MM.1S (cell line): ENCODE measurements around the gene PIN1.

ENCODE experiments used
- DNase-seq: peaks from one replicate; pipeline ENCODE4 v3.0.0-alpha.2; 2015
- H2AFZ ChIP-seq: fragments of 300-600 bp; sonication (generic); 2 replicates; pipeline ENCODE4 v1.6.0; 2016; ENCODE audit warnings: antibody characterized with exemption, low read length
- H3F3A ChIP-seq: fragments of 300-600 bp; sonication (generic); 2 replicates; pipeline ENCODE4 v1.6.1; 2016; ENCODE audit warnings: mild to moderate bottlenecking, antibody characterized with exemption, low read length, moderate library complexity, mixed read lengths; ENCODE audit not compliant: insufficient read depth
- H3K27ac ChIP-seq: fragments of 300-600 bp; sonication (generic); 2 replicates; pipeline ENCODE4 v1.5.1; 2016; ENCODE audit warnings: mild to moderate bottlenecking, low read length
- H3K27me3 ChIP-seq: fragments of 300-600 bp; sonication (generic); replicated peaks from 2 replicates; pipeline ENCODE4 v1.6.0; 2016; ENCODE audit warnings: low read length; ENCODE audit not compliant: insufficient read depth
- H3K36me3 ChIP-seq: fragments of 300-600 bp; sonication (generic); replicated peaks from 2 replicates; pipeline ENCODE4 v1.6.1; 2016; ENCODE audit warnings: mild to moderate bottlenecking, low read length, mixed read lengths; ENCODE audit not compliant: insufficient read depth
- H3K4me1 ChIP-seq: fragments of 300-600 bp; sonication (generic); 2 replicates; pipeline ENCODE4 v1.6.1; 2016; ENCODE audit warnings: low read length, mixed read lengths
- H3K4me2 ChIP-seq: fragments of 300-600 bp; sonication (generic); 2 replicates; pipeline ENCODE4 v1.6.0; 2016; ENCODE audit warnings: low read depth, low read length
- H3K4me3 ChIP-seq: fragments of 300-600 bp; sonication (generic); 2 replicates; pipeline ENCODE4 v1.5.1; 2016; ENCODE audit warnings: low read length, mixed read lengths
- H3K79me2 ChIP-seq: fragments of 300-600 bp; sonication (generic); 2 replicates; pipeline ENCODE4 v1.6.1; 2016; ENCODE audit warnings: mixed run types, low read length, mixed read lengths
- H3K9ac ChIP-seq: fragments of 300-600 bp; sonication (generic); 2 replicates; pipeline ENCODE4 v1.6.1; 2016; ENCODE audit warnings: low read length, mixed read lengths
- H3K9me2 ChIP-seq: fragments of 300-600 bp; sonication (generic); replicated peaks from 2 replicates; pipeline ENCODE4 v1.6.1; 2016; ENCODE audit warnings: mild to moderate bottlenecking, low read length, mixed read lengths; ENCODE audit not compliant: insufficient read depth
- H3K9me3 ChIP-seq: fragments of 300-600 bp; sonication (generic); replicated peaks from 2 replicates; pipeline ENCODE4 v1.6.1; 2016; ENCODE audit warnings: mild to moderate bottlenecking, low read length, mixed read lengths; ENCODE audit not compliant: insufficient read depth
- H4K20me1 ChIP-seq: fragments of 300-600 bp; sonication (generic); 2 replicates; pipeline ENCODE4 v1.6.1; 2016; ENCODE audit warnings: mild to moderate bottlenecking, low read length, moderate library complexity, mixed read lengths; ENCODE audit not compliant: insufficient read depth
- EZH2 ChIP-seq: fragments of 300-600 bp; sonication (generic); optimal IDR thresholded peaks from 2 replicates; pipeline ENCODE3; 2017; ENCODE audit warnings: low read depth, mild to moderate bottlenecking, antibody characterized with exemption, low read length, mixed read lengths
- EZH2phosphoT487 ChIP-seq: fragments of 300-600 bp; sonication (generic); IDR thresholded peaks from 2 replicates; pipeline ENCODE4 v1.6.1; 2018; ENCODE audit warnings: antibody characterized with exemption, low read length
- TF ChIP-seq, protein P1 (sequence below): fragments of 300-600 bp; sonication (generic); IDR thresholded peaks from 2 replicates; pipeline ENCODE4 v1.5.1; 2016; ENCODE audit warnings: antibody characterized with exemption, low read length, mixed read lengths

Gene PIN1

DNA sequence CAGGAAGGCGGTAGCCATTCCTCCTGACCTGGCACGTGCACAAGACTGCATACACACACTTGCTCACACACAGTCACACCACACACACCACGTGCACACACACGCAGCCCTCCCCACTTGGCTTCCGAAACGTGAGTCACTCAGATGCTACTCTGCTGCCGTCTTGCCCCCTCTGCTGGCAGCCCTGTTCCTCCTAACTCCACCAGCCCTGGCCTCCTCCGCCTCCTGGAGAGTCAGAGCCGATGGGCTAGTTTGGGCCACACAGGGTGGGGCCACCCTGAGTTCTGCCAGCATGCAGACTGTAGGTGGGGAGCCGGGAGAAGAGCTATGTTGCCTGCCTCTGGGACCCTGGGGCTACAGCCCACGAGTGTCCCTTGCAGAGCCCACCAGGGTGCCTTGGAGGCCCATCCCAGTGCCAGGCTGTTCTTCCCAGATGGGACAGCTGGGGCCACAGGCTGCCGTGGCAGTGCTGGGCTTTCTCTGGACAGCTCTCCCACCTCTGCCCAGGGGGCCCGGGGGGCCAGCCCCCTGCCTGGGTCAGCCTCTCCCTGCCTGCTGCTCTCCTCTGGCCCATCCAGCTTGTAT lies 12.1 kb downstream of the PIN1 start:
- H3K79me2 ChIP-seq, result peaks cover 31% of the 10 kb centered on the region
- no peaks in the 10 kb centered on the region for H3K27me3 ChIP-seq
- no peaks in the 10 kb centered on the region for H3F3A ChIP-seq
- TF ChIP-seq EZH2 (no peak), EZH2phosphoT487 (no peak)
- TF ChIP-seq, protein P1, sequence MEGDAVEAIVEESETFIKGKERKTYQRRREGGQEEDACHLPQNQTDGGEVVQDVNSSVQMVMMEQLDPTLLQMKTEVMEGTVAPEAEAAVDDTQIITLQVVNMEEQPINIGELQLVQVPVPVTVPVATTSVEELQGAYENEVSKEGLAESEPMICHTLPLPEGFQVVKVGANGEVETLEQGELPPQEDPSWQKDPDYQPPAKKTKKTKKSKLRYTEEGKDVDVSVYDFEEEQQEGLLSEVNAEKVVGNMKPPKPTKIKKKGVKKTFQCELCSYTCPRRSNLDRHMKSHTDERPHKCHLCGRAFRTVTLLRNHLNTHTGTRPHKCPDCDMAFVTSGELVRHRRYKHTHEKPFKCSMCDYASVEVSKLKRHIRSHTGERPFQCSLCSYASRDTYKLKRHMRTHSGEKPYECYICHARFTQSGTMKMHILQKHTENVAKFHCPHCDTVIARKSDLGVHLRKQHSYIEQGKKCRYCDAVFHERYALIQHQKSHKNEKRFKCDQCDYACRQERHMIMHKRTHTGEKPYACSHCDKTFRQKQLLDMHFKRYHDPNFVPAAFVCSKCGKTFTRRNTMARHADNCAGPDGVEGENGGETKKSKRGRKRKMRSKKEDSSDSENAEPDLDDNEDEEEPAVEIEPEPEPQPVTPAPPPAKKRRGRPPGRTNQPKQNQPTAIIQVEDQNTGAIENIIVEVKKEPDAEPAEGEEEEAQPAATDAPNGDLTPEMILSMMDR, result no peak; the same call in 1 of the 2 replicates
- no peaks in the 10 kb centered on the region for H3K9me3 ChIP-seq
- H3K4me1 ChIP-seq, result no peaks in the 10 kb centered on the region
- H3K36me3 ChIP-seq, result no peaks in the 10 kb centered on the region
- no peak overlapping the region for H3K4me2 ChIP-seq
- DNase-seq, result no peak
- no peak overlapping the region for H3K27ac ChIP-seq
- H3K4me3 ChIP-seq, result no peak overlapping the region
- H3K9ac ChIP-seq, result no peak overlapping the region
- H3K9me2 ChIP-seq, result no peaks in the 10 kb centered on the region
- no peaks in the 10 kb centered on the region for H4K20me1 ChIP-seq
- no peak overlapping the region for H2AFZ ChIP-seq

DNA sequence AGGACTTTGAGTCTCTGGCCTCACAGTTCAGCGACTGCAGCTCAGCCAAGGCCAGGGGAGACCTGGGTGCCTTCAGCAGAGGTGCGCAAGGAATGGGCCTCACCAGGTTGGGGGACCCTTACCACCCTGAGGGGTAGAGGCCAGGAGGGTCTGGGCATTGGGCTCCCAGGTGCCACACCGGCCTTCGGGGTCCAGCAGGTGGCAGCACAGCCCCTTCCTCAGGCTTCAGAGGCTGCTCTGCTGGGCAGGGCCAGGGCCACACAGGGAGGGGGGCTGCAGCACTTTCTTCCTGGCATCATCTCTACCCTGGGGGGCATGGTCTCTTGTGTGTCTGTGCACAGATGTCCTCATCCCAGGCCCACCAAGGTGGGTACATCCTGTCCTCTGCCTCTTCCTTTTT lies 12.9 kb downstream of the PIN1 start:
- no peaks in the 10 kb centered on the region for H3K27me3 ChIP-seq
- no peak for TF ChIP-seq EZH2
- TF ChIP-seq, protein P1, result peak; percentile 53
- H3K4me2 ChIP-seq, result no peak overlapping the region
- H3K9me3 ChIP-seq, result no peaks in the 10 kb centered on the region
- no peak overlapping the region for H3K9ac ChIP-seq
- H3K4me1 ChIP-seq, result no peaks in the 10 kb centered on the region
- H4K20me1 ChIP-seq, result no peaks in the 10 kb centered on the region
- no peak overlapping the region for H3K27ac ChIP-seq
- peaks cover 22% of the 10 kb centered on the region for H3K79me2 ChIP-seq
- no peaks in the 10 kb centered on the region for H3K9me2 ChIP-seq
- DNase-seq, result peak; percentile 23
- H3K4me3 ChIP-seq, result no peak overlapping the region
- no peaks in the 10 kb centered on the region for H3F3A ChIP-seq
- H2AFZ ChIP-seq, result no peak overlapping the region
- no peaks in the 10 kb centered on the region for H3K36me3 ChIP-seq

DNA sequence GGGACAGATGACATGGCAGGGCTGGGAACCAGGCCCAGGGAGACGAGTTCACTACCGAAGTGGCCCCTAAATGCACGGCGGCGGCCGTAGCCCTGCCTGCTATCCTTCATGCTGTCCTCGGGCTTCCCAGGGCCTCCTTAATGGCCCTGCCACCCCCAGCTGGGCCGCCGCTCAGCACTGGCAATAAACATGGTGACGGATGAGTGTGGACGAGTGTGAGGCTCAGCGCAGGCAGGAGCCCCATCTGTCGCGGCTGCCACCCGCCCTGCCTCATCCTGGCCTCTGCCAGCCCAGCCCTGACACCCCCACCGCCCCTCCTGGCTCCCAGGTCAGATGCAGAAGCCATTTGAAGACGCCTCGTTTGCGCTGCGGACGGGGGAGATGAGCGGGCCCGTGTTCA lies 13.6 kb downstream of the PIN1 start:
- H3K4me3 ChIP-seq, result no peak overlapping the region
- TF ChIP-seq EZH2phosphoT487, result no peak
- H4K20me1 ChIP-seq, result no peaks in the 10 kb centered on the region
- no peak overlapping the region for H3K27ac ChIP-seq
- H3K9me2 ChIP-seq, result no peaks in the 10 kb centered on the region
- no peaks in the 10 kb centered on the region for H3K4me1 ChIP-seq
- DNase-seq, result no peak
- H3K27me3 ChIP-seq, result no peaks in the 10 kb centered on the region
- no peaks in the 10 kb centered on the region for H3K36me3 ChIP-seq
- H3K79me2 ChIP-seq, result peaks cover 18% of the 10 kb centered on the region
- no peaks in the 10 kb centered on the region for H3K9me3 ChIP-seq
- H2AFZ ChIP-seq, result no peak overlapping the region
- H3K4me2 ChIP-seq, result no peak overlapping the region
- no peak overlapping the region for H3K9ac ChIP-seq
- no peaks in the 10 kb centered on the region for H3F3A ChIP-seq

DNA sequence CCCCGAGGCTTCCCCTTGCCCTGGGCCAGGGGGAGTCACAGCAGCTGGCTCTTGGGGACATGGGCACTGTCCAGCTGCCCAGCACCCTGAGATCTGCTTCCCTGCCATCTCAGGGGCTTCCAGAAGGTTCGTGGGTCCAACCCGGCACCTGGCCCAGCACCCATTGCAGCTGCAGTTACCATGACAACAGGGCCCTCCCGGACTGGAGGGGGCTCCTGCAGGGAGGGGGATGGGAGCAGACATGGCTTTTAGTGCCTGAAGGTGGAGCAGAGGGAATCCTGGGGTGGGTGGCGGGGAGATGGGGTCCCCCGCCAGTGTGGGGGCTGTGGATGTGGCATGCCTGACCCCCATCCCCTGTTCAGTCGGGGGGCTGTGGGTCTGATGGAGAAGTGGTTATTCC lies 14.7 kb downstream of the PIN1 start:
- TF ChIP-seq EZH2phosphoT487, result no peak
- TF ChIP-seq EZH2, result no peak
- TF ChIP-seq, protein P1, result no peak
- Histone ChIP-seq H4K20me1 (no peaks in the 10 kb centered on the region), H3K4me2 (no peak overlapping the region), H3K9ac (no peak overlapping the region), H3F3A (no peaks in the 10 kb centered on the region), H3K36me3 (no peaks in the 10 kb centered on the region), H3K27me3 (no peaks in the 10 kb centered on the region), H3K79me2 (peaks cover 10% of the 10 kb centered on the region), H3K4me1 (no peaks in the 10 kb centered on the region), H2AFZ (no peak overlapping the region), H3K9me3 (no peaks in the 10 kb centered on the region), H3K9me2 (no peaks in the 10 kb centered on the region), H3K27ac (no peak overlapping the region), H3K4me3 (no peak overlapping the region)
- DNase-seq, result no peak
